Endothelial cell (in vitro differentiated cells): ENCODE results near the gene NKX2-2. TPM values are rescaled to one million over a fixed set of nuclear protein-coding genes. Genes with fewer than 3 reads are reported as not detected.
A peak's percentile ranks its signal among the peaks of the same experiment; 100 is the strongest.

Experiments
- DNase-seq: peaks from one replicate; pipeline ENCODE4 v3.0.0; 2021; ENCODE audit warnings: low spot score
- H3K27ac Mint-ChIP-seq: one replicate; pipeline ENCODE4 v1.8.0; 2021; ENCODE audit warnings: mixed read lengths, inconsistent platforms; ENCODE audit not compliant: unreplicated experiment
- H3K27me3 Mint-ChIP-seq: one replicate; pipeline ENCODE4 v1.8.0; 2021; ENCODE audit warnings: mild to moderate bottlenecking, moderate library complexity, mixed read lengths, inconsistent platforms; ENCODE audit not compliant: unreplicated experiment
- H3K36me3 Mint-ChIP-seq: one replicate; pipeline ENCODE4 v1.8.0; 2021; ENCODE audit warnings: mild to moderate bottlenecking, low read depth, mixed read lengths, inconsistent platforms; ENCODE audit not compliant: unreplicated experiment
- H3K4me1 Mint-ChIP-seq: one replicate; pipeline ENCODE4 v1.8.0; 2021; ENCODE audit warnings: mild to moderate bottlenecking, mixed read lengths, inconsistent platforms; ENCODE audit not compliant: unreplicated experiment
- H3K4me3 Mint-ChIP-seq: one replicate; pipeline ENCODE4 v1.8.0; 2021; ENCODE audit warnings: mild to moderate bottlenecking, mixed read lengths, inconsistent platforms; ENCODE audit not compliant: unreplicated experiment
- H3K9me3 Mint-ChIP-seq: one replicate; pipeline ENCODE4 v1.8.0; 2021; ENCODE audit warnings: mixed read lengths, inconsistent platforms; ENCODE audit not compliant: unreplicated experiment
- total RNA-seq: library from RNA; stranded (reverse); fragmentation: NEBNext Ultra II Directional; extraction: Animal tissue kit (Norgen Biotek cat#: 25700); gene quantifications from one replicate; pipeline ENCODE4 v1.2.1, GENCODE V29; 2021; ENCODE audit not compliant: unreplicated experiment
- TF ChIP-seq, protein P1 (sequence below): fragments of 200-600 bp; sonication (generic); IDR thresholded peaks from one replicate; pipeline ENCODE4 v1.5.0; 2021; ENCODE audit warnings: antibody characterized with exemption; ENCODE audit not compliant: unreplicated experiment

The NKX2-2 gene
- total RNA-seq, 1 donor from 2014 or later, result 0.82 TPM

DNA sequence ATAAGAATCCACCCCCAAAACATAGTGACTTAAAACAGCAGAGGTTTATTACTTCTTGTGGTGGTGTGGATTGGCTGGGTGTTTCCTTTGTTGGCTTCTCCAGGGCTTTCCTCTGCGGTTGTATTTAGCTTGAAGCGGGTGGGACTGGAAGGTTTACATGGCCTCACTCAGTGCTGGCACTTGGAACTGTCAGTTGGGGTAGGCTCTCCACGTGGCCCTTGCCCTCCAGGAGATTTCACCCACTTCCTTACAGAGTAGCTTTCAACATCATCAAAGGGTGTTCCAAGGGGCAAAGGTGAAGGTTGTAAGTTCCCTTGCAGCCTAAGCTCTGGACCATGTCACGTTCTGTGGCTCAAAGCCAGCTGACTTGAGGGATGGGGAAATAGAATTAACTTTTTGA, 32.5 kb upstream of the NKX2-2 start:
- DNase-seq, result no peak
- Mint-ChIP-seq H3K4me3 (no peak overlapping the region), H3K4me1 (no peaks in the 10 kb centered on the region), H3K27me3 (peaks cover 2% of the 10 kb centered on the region), H3K36me3 (no peaks in the 10 kb centered on the region), H3K27ac (no peak overlapping the region), H3K9me3 (no peaks in the 10 kb centered on the region)
- TF ChIP-seq, protein P1, sequence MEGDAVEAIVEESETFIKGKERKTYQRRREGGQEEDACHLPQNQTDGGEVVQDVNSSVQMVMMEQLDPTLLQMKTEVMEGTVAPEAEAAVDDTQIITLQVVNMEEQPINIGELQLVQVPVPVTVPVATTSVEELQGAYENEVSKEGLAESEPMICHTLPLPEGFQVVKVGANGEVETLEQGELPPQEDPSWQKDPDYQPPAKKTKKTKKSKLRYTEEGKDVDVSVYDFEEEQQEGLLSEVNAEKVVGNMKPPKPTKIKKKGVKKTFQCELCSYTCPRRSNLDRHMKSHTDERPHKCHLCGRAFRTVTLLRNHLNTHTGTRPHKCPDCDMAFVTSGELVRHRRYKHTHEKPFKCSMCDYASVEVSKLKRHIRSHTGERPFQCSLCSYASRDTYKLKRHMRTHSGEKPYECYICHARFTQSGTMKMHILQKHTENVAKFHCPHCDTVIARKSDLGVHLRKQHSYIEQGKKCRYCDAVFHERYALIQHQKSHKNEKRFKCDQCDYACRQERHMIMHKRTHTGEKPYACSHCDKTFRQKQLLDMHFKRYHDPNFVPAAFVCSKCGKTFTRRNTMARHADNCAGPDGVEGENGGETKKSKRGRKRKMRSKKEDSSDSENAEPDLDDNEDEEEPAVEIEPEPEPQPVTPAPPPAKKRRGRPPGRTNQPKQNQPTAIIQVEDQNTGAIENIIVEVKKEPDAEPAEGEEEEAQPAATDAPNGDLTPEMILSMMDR, result no peak

DNA sequence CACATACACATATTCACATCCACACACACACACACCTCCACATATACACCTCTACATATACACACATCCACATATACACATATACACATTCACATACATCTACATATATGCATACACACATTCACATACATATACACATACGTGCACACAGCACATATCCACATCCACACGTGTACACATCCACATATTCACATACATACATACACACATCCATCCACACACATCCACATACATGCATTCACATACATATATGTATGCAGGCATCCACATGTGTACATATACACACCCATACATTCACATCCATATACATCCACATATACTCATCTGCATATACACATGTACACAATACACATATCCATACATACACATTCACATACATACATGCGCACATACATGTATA, 25.6 kb upstream of the NKX2-2 start:
- Mint-ChIP-seq H3K9me3 (no peaks in the 10 kb centered on the region), H3K27ac (no peak overlapping the region), H3K4me1 (peaks cover 9% of the 10 kb centered on the region), H3K4me3 (no peak overlapping the region), H3K27me3 (no peaks in the 10 kb centered on the region), H3K36me3 (no peaks in the 10 kb centered on the region)
- no peak for DNase-seq
- TF ChIP-seq, protein P1, result no peak

- no peak overlapping the region for H3K4me3 Mint-ChIP-seq
- H3K36me3 Mint-ChIP-seq, result no peaks in the 10 kb centered on the region
- H3K4me1 Mint-ChIP-seq, result peaks cover 8% of the 10 kb centered on the region
- DNase-seq, result no peak
- peaks cover 1% of the 10 kb centered on the region for H3K27me3 Mint-ChIP-seq
- no peaks in the 10 kb centered on the region for H3K9me3 Mint-ChIP-seq
- TF ChIP-seq, protein P1, result no peak
- no peak overlapping the region for H3K27ac Mint-ChIP-seq
Observed at GRCh38 chr20:21534886-21535285, 21.0 kb upstream of the NKX2-2 start.

- peaks cover 10% of the 10 kb centered on the region for H3K4me1 Mint-ChIP-seq
- H3K27ac Mint-ChIP-seq, result no peak overlapping the region
- DNase-seq, result no peak
- H3K27me3 Mint-ChIP-seq, result peaks cover 1% of the 10 kb centered on the region
- no peaks in the 10 kb centered on the region for H3K9me3 Mint-ChIP-seq
- H3K36me3 Mint-ChIP-seq, result no peaks in the 10 kb centered on the region
- H3K4me3 Mint-ChIP-seq, result no peak overlapping the region
- TF ChIP-seq, protein P1, result no peak
Observed at GRCh38 chr20:21534453-21534852, 20.6 kb upstream of the NKX2-2 start.

DNA sequence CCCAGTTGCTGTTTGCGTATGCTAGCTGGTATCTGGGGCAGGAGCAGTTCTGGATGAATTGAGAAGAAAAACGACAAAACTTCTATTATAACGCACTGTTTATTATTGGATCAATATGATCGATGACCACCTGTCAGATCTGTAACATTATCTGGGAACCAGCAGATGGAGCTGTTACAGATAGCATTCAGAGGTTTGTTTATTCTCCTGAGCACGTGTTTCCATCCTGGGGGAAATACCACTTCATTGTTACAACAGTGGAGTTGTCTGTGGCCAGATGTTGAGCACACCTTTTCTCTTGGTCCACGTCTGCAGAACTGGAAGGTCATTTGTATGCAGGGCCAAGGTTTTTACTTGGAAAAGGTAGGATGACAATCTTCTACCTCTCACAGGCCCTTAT, 16.0 kb upstream of the NKX2-2 start:
- no peak overlapping the region for H3K4me3 Mint-ChIP-seq
- H3K36me3 Mint-ChIP-seq, result no peaks in the 10 kb centered on the region
- H3K27ac Mint-ChIP-seq, result no peak overlapping the region
- no peaks in the 10 kb centered on the region for H3K9me3 Mint-ChIP-seq
- H3K27me3 Mint-ChIP-seq, result peaks cover 4% of the 10 kb centered on the region
- peaks cover 7% of the 10 kb centered on the region for H3K4me1 Mint-ChIP-seq
- DNase-seq, result no peak
- TF ChIP-seq, protein P1, result peak; percentile 63
